Measurements from ENCODE around the gene DYRK4.

DNA sequence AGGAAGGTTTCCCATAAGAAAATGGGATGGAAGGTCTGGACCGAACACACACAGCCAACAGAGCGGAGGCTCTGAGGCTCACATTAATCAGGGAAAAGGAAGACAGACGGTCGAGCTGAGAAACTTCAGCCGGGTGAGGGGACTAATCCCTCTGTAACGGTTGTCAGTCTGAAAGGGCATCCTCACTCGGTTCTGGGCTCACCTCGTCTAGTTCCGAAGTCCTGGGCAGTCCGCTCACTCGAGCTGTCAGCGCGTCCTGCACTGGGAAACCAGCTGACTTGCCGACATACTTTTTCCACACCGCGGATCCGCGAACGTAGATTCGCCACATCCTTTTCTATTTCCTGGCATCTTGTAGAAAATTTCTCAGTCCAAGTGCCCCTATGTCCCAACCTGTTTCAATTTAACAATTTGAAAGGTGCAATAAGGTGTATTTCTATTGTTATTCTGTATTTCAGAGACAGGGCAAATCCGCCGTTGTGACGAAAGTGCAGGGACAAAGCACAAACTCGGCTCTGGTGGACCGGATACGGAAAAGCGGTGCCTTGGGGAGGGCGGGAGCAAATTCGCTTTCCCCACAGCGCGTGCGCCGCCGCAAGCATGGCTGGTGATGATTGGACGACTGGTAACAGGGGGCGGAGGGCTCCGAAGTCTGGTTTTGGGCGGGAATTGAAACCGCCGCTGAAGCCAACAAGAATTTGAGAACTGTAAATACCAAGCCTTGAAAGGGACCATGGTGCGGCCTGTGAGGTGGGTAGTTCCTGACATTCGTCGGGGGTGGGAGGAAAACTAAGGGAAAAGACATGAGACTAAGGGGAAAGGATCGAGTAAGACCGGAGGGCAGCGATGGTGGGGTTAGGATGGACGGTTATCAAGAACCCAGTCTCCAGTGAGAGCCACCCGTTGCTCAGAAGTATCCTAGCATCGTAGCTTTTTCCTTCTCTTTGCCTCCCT, 23.5 kb upstream of the DYRK4 start, which contains the start of gene RAD51AP1:
- TF ChIP-seq CTCF (conservative IDR thresholded peaks at IDR 0.05; ENCODE audit: low read depth, low read length) (no peak), EZH2 (IDR thresholded peaks at IDR 0.05; ENCODE audit: borderline replicate concordance, low read depth, low read length, poor library complexity, severe bottlenecking) (no peak)
